ENCODE data around the gene ZCCHC2.

ZCCHC2 gene

GRCh38 chr18:62538881-62539280, 16.1 kb downstream of the ZCCHC2 start:
- H3K27me3 ChIP-seq (ENCODE audit: insufficient read depth, low read depth), result no peaks in the 10 kb centered on the region
- no peak overlapping the region for H3K4me3 ChIP-seq (IDR thresholded peaks at IDR 0.05; ENCODE audit: insufficient read depth, low read depth, low read length)
- peaks cover 30% of the 10 kb centered on the region; the same call in 1 of the 2 replicates for H3K79me2 ChIP-seq (ENCODE audit: insufficient read depth, low read depth)
- H4K20me1 ChIP-seq (ENCODE audit: insufficient read depth), result no peaks in the 10 kb centered on the region
- no peak overlapping the region for H3K4me2 ChIP-seq
- no peak overlapping the region for H2AFZ ChIP-seq (ENCODE audit: low read depth)
- TF ChIP-seq CTCF (conservative IDR thresholded peaks at IDR 0.05; ENCODE audit: low read depth, low read length), result no peak
- no peaks in the 10 kb centered on the region for H3K4me1 ChIP-seq (ENCODE audit: low read depth, poor library complexity, severe bottlenecking)
- no peak overlapping the region for H3K27ac ChIP-seq
- no peaks in the 10 kb centered on the region for H3K36me3 ChIP-seq (ENCODE audit: insufficient read depth)
- H3K9ac ChIP-seq, result no peak overlapping the region

GRCh38 chr18:62539284-62540165, 16.7 kb downstream of the ZCCHC2 start:
- H3K4me2 ChIP-seq, result no peak overlapping the region
- no peaks in the 10 kb centered on the region for H4K20me1 ChIP-seq (ENCODE audit: insufficient read depth)
- no peak for TF ChIP-seq CTCF (conservative IDR thresholded peaks at IDR 0.05; ENCODE audit: low read depth, low read length)
- H3K27ac ChIP-seq, result no peak overlapping the region
- no peaks in the 10 kb centered on the region for H3K27me3 ChIP-seq (ENCODE audit: insufficient read depth, low read depth)
- H3K79me2 ChIP-seq (ENCODE audit: insufficient read depth, low read depth), result peaks cover 24% of the 10 kb centered on the region; the same call in 1 of the 2 replicates
- no peak overlapping the region for H3K9ac ChIP-seq
- peaks cover 4% of the 10 kb centered on the region; the same call in 1 of the 2 replicates for H3K36me3 ChIP-seq (ENCODE audit: insufficient read depth)
- no peak overlapping the region for H3K4me3 ChIP-seq (IDR thresholded peaks at IDR 0.05; ENCODE audit: insufficient read depth, low read depth, low read length)
- no peak overlapping the region for H2AFZ ChIP-seq (ENCODE audit: low read depth)
- no peaks in the 10 kb centered on the region for H3K4me1 ChIP-seq (ENCODE audit: low read depth, poor library complexity, severe bottlenecking)

- no peak for TF ChIP-seq CTCF (conservative IDR thresholded peaks at IDR 0.05; ENCODE audit: low read depth, low read length)
- Histone ChIP-seq H3K4me3 (IDR thresholded peaks at IDR 0.05; ENCODE audit: insufficient read depth, low read depth, low read length) (no peak overlapping the region), H3K79me2 (ENCODE audit: insufficient read depth, low read depth) (no peaks in the 10 kb centered on the region), H4K20me1 (ENCODE audit: insufficient read depth) (no peaks in the 10 kb centered on the region), H3K9ac (no peak overlapping the region), H3K36me3 (ENCODE audit: insufficient read depth) (peaks cover 4% of the 10 kb centered on the region; the same call in 1 of the 2 replicates), H3K4me1 (ENCODE audit: low read depth, poor library complexity, severe bottlenecking) (no peaks in the 10 kb centered on the region), H2AFZ (ENCODE audit: low read depth) (no peak overlapping the region), H3K27ac (no peak overlapping the region), H3K4me2 (no peak overlapping the region), H3K27me3 (ENCODE audit: insufficient read depth, low read depth) (no peaks in the 10 kb centered on the region)
Measured at GRCh38 chr18:62543021-62543420, 20.2 kb downstream of the ZCCHC2 start.

GRCh38 chr18:62545098-62545497, 22.3 kb downstream of the ZCCHC2 start:
- Histone ChIP-seq H3K27me3 (ENCODE audit: insufficient read depth, low read depth) (no peaks in the 10 kb centered on the region), H3K9ac (no peak overlapping the region), H3K27ac (no peak overlapping the region), H3K4me1 (ENCODE audit: low read depth, poor library complexity, severe bottlenecking) (no peaks in the 10 kb centered on the region), H4K20me1 (ENCODE audit: insufficient read depth) (no peaks in the 10 kb centered on the region), H3K79me2 (ENCODE audit: insufficient read depth, low read depth) (no peaks in the 10 kb centered on the region), H3K4me3 (IDR thresholded peaks at IDR 0.05; ENCODE audit: insufficient read depth, low read depth, low read length) (no peak overlapping the region), H2AFZ (ENCODE audit: low read depth) (no peak overlapping the region), H3K4me2 (no peak overlapping the region), H3K36me3 (ENCODE audit: insufficient read depth) (peaks cover 4% of the 10 kb centered on the region; the same call in 1 of the 2 replicates)
- TF ChIP-seq CTCF (conservative IDR thresholded peaks at IDR 0.05; ENCODE audit: low read depth, low read length), result no peak

Measured in KMS-11 (cell line).